ENCODE data around the gene RAB13. TPM values are rescaled to one million over a fixed set of nuclear protein-coding genes. Genes with fewer than 3 reads are reported as not detected.

The RAB13 gene
- total RNA-seq, 1 donor from 2014 or later = 91.5 TPM

DNA sequence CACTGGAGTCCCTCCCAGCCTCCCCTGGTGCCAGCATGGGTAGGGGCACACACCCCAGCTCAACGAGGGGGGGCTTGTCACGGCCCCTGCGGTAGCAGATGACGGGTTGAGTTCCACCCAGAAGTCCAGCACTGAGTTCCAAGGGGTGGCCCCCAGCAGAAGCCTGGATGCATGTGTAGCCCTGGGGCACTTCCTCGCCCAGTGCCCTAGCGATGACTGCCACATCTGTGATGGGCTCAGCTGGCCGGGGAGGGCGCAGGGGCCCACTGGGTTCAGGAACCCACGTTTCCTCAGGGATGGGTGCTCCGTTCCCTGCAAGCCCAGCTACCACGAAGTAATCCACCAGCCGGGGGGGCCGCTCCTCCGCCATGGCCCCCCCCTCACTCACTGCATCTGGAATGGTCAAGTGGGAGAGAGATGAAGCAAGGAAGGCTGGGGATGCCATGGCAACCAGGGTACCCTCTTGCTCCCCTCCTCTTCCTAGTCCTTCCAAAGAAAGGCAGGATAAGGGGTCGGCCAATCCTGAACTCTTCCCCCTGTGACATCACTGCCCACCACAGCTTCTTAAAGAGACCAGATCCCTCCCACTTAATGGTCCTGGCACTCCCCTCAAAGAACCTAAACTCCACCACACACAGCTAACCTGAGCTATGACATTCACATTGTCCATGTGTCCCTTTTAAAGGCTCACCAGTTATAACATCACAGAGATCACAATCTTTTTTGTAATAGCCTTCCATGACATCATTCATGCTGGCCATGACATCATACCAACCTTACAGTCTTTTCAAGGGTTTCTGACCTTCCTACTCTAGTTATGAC, 41.9 kb downstream of the RAB13 start:
- TF ChIP-seq, protein P1, sequence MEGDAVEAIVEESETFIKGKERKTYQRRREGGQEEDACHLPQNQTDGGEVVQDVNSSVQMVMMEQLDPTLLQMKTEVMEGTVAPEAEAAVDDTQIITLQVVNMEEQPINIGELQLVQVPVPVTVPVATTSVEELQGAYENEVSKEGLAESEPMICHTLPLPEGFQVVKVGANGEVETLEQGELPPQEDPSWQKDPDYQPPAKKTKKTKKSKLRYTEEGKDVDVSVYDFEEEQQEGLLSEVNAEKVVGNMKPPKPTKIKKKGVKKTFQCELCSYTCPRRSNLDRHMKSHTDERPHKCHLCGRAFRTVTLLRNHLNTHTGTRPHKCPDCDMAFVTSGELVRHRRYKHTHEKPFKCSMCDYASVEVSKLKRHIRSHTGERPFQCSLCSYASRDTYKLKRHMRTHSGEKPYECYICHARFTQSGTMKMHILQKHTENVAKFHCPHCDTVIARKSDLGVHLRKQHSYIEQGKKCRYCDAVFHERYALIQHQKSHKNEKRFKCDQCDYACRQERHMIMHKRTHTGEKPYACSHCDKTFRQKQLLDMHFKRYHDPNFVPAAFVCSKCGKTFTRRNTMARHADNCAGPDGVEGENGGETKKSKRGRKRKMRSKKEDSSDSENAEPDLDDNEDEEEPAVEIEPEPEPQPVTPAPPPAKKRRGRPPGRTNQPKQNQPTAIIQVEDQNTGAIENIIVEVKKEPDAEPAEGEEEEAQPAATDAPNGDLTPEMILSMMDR (conservative IDR thresholded peaks at IDR 0.05) = no peak
- Mint-ChIP-seq H3K27ac (ENCODE audit: unreplicated experiment) (no peak overlapping the region), H3K4me1 (peaks cover 17% of the 10 kb centered on the region), H3K9me3 (no peaks in the 10 kb centered on the region), H3K4me3 (peak overlapping the region; percentile 90), H3K27me3 (ENCODE audit: low read depth) (no peaks in the 10 kb centered on the region), H3K36me3 (ENCODE audit: low read depth) (peaks cover 3% of the 10 kb centered on the region)
- no peak for DNase-seq (ENCODE audit: low read depth, low spot score)

DNA sequence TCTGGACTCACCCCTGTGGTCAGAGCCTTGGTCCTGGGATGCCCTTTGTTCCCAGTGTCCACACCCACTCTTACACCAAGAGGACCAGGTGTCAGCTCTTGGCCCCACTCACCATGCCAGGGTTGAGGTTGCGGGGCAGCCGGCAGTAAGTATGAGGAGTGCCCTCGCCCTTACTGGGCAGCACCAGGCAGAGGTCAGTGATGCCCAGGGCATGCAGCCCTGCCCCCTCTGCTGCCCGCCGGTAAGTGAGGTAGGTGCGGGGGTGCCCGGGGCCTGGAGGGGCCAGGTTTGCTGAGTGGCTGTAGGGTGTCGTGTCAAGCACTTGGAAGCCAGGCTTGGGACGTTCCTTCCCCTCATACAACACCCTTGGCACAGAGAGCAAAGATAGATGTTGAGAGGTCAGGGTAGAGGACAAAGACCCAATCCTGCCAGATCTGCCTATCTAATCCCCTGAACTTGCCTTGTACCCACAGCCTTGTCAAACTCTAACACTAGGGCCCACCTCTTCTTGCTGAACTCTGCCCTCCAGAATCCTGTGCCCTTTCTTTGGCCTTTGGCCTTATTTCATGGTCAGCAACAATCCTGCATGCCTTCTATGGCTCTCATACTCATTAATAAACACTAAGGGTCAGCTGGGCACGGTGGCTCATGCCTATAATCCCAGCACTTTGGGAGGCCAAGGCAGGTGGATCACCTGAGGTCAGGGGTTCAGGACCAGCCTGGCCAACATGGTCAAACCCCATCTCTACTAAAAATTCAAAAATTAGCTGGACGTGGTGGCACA, 43.2 kb downstream of the RAB13 start:
- DNase-seq (ENCODE audit: low read depth, low spot score) = no peak
- TF ChIP-seq, protein P1 (conservative IDR thresholded peaks at IDR 0.05) = no peak
- Mint-ChIP-seq H3K4me3 (peak overlapping the region; percentile 53), H3K27ac (ENCODE audit: unreplicated experiment) (no peak overlapping the region), H3K27me3 (ENCODE audit: low read depth) (no peaks in the 10 kb centered on the region), H3K36me3 (ENCODE audit: low read depth) (peaks cover 3% of the 10 kb centered on the region), H3K9me3 (no peaks in the 10 kb centered on the region), H3K4me1 (peaks cover 17% of the 10 kb centered on the region)

GRCh38 chr1:153941826-153942725, 44.1 kb downstream of the RAB13 start:
- TF ChIP-seq, protein P1 (conservative IDR thresholded peaks at IDR 0.05) = no peak
- Mint-ChIP-seq H3K9me3 (no peaks in the 10 kb centered on the region), H3K4me3 (peak overlapping the region; percentile 38), H3K36me3 (ENCODE audit: low read depth) (peaks cover 3% of the 10 kb centered on the region), H3K27me3 (ENCODE audit: low read depth) (no peaks in the 10 kb centered on the region), H3K27ac (ENCODE audit: unreplicated experiment) (peak overlapping the region; percentile 12), H3K4me1 (peaks cover 17% of the 10 kb centered on the region)
- no peak for DNase-seq (ENCODE audit: low read depth, low spot score)

DNA sequence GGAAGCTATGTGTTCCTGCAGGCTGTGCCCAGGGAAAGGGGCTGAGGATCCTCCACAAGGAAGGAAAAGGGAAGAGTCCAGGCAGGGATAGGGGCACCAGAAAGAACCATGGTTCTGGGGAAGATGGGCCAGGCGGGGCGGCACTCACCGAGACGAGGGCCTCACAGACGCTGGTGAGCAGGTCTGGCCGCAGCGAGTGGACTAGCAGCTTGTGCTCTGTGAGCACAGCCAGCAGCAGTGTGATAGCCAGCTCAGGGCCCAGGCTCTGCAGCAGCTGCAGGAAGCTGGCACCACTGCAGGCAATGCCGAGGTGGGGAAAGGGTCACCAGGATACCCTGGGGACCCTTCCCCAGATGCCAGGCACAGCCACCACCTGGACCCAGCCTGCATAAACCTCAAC, 45.4 kb downstream of the RAB13 start:
- H3K4me1 Mint-ChIP-seq = peaks cover 14% of the 10 kb centered on the region
- no peaks in the 10 kb centered on the region for H3K27me3 Mint-ChIP-seq (ENCODE audit: low read depth)
- H3K27ac Mint-ChIP-seq (ENCODE audit: unreplicated experiment) = no peak overlapping the region
- TF ChIP-seq, protein P1 (conservative IDR thresholded peaks at IDR 0.05) = no peak
- H3K36me3 Mint-ChIP-seq (ENCODE audit: low read depth) = peaks cover 3% of the 10 kb centered on the region
- H3K9me3 Mint-ChIP-seq = no peaks in the 10 kb centered on the region
- H3K4me3 Mint-ChIP-seq = peak overlapping the region; percentile 57
- no peak for DNase-seq (ENCODE audit: low read depth, low spot score)

DNA sequence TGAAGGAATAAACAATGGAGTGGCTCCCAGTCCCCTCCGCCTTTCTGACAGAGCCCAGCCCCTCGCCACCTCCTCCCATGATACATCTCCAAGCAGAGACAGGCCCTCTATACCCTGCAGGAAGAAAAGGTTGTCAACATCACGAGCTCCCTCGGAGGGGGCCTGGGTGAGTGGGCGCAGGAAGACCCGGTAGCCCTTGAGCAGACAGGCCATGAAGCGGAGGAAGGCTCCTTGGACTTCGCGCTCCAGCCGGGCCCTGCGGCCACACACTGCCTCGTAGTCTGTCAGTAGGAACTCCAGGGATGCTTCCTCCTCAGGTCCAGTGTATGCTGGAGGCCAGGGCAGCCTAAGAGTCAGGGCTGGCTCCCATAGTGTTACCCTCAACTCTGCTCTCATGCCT, 46.7 kb downstream of the RAB13 start:
- Mint-ChIP-seq H3K4me3 (peak overlapping the region; percentile 54), H3K4me1 (peaks cover 2% of the 10 kb centered on the region), H3K27ac (ENCODE audit: unreplicated experiment) (peak overlapping the region; percentile 78), H3K36me3 (ENCODE audit: low read depth) (peaks cover 5% of the 10 kb centered on the region), H3K27me3 (ENCODE audit: low read depth) (no peaks in the 10 kb centered on the region), H3K9me3 (no peaks in the 10 kb centered on the region)
- no peak for DNase-seq (ENCODE audit: low read depth, low spot score)
- TF ChIP-seq, protein P1 (conservative IDR thresholded peaks at IDR 0.05) = no peak

All from neural crest cell (in vitro differentiated cells).